Testis (tissue), 2 donors: Measurements from ENCODE around the gene MYL6B.

ENCODE experiments used
- CTCF ChIP-seq, 3 experiments: fragments of 450-650 bp in 2 of 3; fragments of 200-600 bp in 1 of 3; sonication (generic) in 1 of 3; IDR thresholded peaks; one replicate each; pipeline ENCODE4 v1.5.1; 2016 to 2019; ENCODE audit warnings: antibody characterized with exemption in 3 of 3, mild to moderate bottlenecking in 2 of 3, moderate library complexity in 1 of 3
- POLR2A ChIP-seq: fragments of 450-650 bp; IDR thresholded peaks from one replicate; pipeline ENCODE4 v1.6.1; 2017; ENCODE audit warnings: antibody characterized with exemption, mild to moderate bottlenecking, moderate library complexity

GRCh38 chr12:56152756-56153677 is 630 bp downstream of the MYL6B start:
- TF ChIP-seq CTCF (IDR thresholded peaks at IDR 0.05) (no peak), POLR2A (no peak)
